ENCODE results near the gene USP6.
A peak's percentile ranks its signal among the peaks of the same experiment; 100 is the strongest.
"Not testable (repeated sequence)": the region's sequence is repeated elsewhere in the genome, so short reads cannot be mapped to it uniquely, and the experiment has no call there.

USP6 gene

DNA sequence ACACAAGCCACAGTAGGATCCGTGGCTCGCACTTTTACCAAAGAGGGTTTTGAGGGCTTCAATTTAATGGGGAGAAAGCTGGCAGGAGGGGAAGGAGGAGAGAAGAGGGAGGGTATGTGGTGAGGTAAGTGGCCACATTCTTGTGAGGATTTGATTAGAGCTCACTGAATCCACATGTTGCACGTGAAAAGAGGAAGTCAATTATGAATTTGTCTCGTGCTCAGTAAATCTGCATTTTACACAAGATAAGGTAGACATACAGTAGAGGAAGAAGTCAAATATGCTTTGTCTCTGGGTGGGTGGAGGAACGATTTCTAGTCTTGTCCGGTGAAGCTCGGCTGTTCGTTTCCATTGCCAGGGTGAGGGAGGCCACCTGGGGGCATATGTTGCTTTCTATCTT lies 5.0 kb upstream of the USP6 start:
- TF ChIP-seq, protein P1, sequence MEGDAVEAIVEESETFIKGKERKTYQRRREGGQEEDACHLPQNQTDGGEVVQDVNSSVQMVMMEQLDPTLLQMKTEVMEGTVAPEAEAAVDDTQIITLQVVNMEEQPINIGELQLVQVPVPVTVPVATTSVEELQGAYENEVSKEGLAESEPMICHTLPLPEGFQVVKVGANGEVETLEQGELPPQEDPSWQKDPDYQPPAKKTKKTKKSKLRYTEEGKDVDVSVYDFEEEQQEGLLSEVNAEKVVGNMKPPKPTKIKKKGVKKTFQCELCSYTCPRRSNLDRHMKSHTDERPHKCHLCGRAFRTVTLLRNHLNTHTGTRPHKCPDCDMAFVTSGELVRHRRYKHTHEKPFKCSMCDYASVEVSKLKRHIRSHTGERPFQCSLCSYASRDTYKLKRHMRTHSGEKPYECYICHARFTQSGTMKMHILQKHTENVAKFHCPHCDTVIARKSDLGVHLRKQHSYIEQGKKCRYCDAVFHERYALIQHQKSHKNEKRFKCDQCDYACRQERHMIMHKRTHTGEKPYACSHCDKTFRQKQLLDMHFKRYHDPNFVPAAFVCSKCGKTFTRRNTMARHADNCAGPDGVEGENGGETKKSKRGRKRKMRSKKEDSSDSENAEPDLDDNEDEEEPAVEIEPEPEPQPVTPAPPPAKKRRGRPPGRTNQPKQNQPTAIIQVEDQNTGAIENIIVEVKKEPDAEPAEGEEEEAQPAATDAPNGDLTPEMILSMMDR (IDR thresholded peaks at IDR 0.05; ENCODE audit: control extremely low read depth, extremely low read depth, low read depth, missing control alignments): no peak
- no peak for DNase-seq (ENCODE audit: extremely low spot score)
- POLR2A ChIA-PET: no interaction called here
- CTCF ChIA-PET: interaction anchor here (0.8 to 2.4 kb wide), 6 partner anchors 9 to 329 kb away, joined by 3 to 6 read pairs (median 4); partner anchors contain the start of gene ZNF594

DNA sequence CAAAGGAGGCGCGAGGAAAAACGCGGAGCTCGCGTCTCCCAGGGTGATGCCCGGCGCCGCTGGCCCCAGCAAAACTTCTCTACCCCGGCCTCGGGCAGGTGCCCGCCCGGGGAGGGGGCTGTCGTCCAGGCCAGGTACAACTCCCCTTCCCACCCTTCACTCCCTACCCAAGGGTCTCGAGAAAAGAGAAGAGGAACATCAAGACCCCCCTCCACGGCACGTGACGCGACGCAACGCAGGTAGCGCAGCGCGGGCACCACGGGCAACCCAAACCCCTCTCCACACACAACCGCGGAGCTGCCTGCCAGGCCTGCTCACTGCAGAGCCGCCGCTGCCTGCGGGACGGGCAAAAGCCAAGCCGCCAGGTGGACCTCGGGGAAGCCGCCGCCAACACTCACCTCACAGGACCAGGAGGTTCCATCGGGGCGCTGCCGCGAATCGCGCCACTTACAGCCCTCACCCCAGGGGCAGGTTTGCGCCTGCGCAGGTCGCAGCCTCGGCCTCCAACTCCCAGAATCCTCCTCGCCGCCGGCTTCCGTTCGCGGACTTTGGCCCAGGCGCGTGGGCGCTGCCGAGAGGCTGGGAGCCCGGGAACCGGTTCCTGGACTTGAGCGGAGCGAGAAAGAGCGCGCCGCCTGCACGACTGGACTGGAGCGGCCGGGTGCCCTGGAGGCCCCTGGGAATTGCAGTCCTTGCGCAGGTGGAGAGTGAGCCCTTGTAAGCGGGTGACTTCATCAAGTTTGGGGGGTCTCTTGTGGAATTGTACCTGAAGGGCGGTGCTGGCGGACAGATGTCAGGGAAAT lies 4.2 kb upstream of the USP6 start, which contains the start of gene ZNF232:
Gene ZNF232, minus strand, starts transcription at position 477 of the 803 bp plus-strand sequence. Its CDS starts 56 bp downstream, at position 421.
- TF ChIP-seq, protein P1 (IDR thresholded peaks at IDR 0.05; ENCODE audit: control extremely low read depth, extremely low read depth, low read depth, missing control alignments): no peak
- ChIA-PET POLR2A (no interaction called here), CTCF (interaction anchor here (0.8 to 2.4 kb wide), 6 partner anchors 10 to 328 kb away, joined by 3 to 6 read pairs (median 4); partner anchors contain the start of gene ZNF594)
- DNase-seq (ENCODE audit: extremely low spot score): peak; percentile 97

DNA sequence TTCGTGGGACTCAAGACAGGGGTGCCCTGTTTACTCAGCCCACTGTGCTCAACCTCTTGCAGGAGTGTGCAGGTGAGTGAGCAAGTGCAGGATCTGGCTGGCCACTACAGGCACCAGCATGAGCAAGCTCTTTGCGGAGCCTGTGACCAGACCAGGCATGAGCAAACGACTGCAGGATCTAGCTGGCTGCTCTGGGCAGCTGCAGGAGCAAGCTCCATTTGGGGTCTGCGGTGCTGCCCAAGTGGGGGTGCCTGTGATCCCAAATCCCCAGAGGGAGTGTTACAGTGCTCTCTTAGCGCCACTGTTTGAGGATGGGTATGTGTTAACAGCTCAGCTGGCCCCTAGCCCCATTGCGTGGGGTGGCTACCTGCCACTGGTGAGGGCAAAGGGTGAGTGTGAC lies 2.4 kb downstream of the USP6 start:
- TF ChIP-seq, protein P1 (IDR thresholded peaks at IDR 0.05; ENCODE audit: control extremely low read depth, extremely low read depth, low read depth, missing control alignments): no peak
- ChIA-PET CTCF (no interaction called here), POLR2A (no interaction called here)
- no peak for DNase-seq (ENCODE audit: extremely low spot score)

DNA sequence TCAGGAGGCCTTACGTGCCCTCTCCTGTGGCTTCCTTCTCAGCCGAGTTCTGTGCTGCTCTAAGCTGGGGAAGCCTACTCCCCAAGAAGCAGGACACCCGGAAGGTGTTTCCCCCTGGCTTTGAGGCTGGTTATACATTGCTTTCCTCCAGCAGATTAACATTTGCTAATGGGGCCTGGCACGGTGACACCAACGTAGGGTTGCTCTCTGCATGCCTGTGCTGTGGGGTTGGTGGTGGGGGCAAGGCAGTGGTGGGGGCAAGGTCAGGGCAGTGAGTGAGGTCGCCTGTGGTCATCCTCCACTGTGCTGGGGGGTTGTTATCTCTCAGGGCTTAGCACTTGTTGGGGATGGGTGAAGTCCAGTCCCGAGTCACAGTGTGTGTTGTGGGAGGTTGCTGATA lies 4.2 kb downstream of the USP6 start:
- CTCF ChIA-PET: no interaction called here
- POLR2A ChIA-PET: no interaction called here
- TF ChIP-seq, protein P1 (IDR thresholded peaks at IDR 0.05; ENCODE audit: control extremely low read depth, extremely low read depth, low read depth, missing control alignments): no peak
- DNase-seq (ENCODE audit: extremely low spot score): no peak

DNA sequence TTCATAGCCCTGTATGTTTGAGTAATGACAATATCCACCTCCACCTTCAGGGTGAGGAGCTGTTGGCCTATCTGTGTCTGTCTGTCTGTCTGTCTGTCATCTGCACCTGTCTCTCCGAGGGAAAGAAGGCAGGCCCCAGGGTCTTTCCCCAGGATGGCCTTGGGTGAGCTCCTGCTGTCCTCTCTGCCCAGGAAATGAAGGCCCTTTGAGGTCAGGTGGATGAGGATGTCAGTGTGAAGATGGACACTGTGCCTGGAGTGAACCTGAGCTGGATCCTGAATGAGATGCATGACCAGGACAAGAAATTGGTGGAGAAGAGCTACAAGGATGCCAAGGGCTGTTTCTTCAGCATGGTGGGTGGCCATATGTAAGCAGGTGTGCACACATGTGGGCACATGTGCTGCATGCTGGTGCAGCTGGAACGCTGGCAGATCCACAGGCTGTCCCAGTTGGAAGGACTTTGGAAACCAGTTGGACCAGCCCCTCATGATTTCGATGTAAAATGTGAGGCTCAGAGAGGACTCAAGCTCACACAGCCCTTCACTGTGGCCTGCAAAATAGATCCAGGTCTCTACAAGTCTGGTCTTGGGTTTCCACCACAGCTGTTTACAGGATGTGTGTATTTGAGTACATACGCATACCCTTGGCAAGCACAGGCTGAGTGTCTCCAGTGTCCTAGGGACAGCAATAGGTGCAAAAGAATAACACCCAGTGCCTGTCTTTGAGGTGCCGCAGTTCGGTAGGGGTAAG lies 4.8 kb downstream of the USP6 start:
- POLR2A ChIA-PET; DNase-seq (ENCODE audit: extremely low spot score); CTCF ChIA-PET: not testable (repeated sequence)

DNA sequence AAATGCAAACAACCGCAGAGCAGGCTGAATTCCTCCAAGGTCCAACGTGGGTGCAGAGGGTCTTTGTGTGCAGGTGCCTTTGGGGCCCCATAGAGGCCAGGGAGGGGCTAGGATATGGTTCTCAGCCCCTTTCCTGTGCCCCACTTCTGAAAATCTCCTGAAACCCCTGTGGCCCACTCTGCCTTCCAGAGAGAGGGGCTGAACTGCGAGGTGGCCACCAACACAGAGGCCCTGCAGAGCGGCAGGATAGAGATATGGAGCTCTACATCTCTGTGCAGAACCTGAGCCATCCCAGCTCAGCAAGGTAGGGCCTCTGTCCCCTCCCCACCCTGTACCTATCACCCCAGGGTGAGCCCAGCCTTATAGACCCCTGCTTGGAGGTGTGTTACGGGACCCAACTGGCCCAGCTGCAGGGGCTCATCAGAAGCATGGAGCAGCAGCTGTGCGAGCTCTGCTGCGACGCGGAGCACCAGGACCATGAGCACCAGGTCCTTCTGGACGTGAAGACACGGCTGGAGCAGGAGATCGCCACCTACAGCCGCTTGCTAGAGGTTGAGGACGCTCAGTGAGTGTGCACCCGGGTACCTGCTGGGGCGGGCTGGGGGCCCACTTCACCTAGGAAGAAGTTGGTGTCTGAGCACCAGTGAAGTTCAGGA lies 5.5 kb downstream of the USP6 start:
- TF ChIP-seq, protein P1 (IDR thresholded peaks at IDR 0.05; ENCODE audit: control extremely low read depth, extremely low read depth, low read depth, missing control alignments): no peak
- DNase-seq (ENCODE audit: extremely low spot score): no peak
- CTCF ChIA-PET: no interaction called here
- POLR2A ChIA-PET: no interaction called here

DNA sequence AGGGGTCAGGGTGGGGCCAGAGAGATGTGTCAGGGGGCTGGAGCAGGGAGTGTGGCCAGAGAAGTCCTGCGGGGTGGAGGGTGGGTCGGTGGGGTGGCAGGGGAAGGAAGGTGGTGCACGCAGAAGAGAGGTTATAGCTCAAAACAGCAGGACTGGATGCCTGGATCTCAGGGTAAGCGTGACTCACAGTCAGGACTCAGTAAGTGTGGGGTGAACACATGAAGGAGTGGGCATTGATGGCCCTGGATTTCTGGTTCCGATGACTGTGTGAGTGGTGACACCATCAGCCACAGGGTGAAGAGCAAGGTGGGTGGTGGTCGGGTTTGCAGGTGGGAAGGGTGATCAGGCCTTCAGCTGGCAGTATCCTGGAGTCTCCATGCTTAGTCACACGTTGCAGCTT lies 6.2 kb downstream of the USP6 start:
- POLR2A ChIA-PET; DNase-seq (ENCODE audit: extremely low spot score); CTCF ChIA-PET: not testable (repeated sequence)

All from GM10248 (cell line).